Activated CD4-positive, alpha-beta T cell treated with anti-CD3 and anti-CD28 coated beads for 1 hour (primary cell): ENCODE measurements around the gene QSER1.
"Not testable (repeated sequence)": the region's sequence is repeated elsewhere in the genome, so short reads cannot be mapped to it uniquely, and the experiment has no call there.

Source experiments
- DNase-seq: peaks from one replicate; pipeline ENCODE4 v3.0.0-alpha.2; 2020

QSER1 gene

DNA sequence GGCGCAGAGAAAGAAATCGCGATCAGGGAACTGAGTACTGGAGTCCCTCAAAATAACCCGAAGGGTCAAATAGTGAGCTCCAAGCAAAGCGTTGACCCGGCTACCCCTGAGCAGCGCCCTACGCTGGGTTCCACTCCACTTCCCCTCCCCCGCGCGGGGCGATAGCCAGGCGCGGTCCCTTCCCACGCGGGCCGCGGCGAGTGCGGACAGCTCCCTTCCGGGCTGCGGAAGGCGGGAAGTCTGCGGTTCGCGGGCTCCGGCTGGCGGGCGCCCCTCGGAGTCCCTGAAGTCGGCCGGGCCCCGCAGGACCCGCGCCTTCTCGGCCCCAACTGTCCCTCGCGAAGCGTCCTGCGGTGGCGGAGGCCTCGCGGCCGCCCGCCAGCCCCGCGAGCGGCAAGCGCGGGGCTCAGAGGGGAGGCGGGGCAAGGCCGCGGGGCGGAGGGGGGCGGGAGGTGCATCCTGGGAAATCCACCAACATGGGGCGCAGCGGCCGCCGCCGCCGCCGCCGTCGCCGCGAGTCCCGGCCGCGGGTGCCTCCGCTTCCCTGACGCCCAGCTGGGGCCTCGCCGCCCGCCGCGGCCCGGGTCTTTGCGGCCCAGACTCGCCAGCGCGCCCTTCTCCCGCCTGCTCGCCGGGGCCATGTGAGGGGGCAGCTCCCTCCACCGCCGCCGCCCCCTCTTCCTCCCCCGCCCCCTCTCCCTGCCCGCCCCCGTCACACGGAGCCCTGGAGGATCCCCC, at the start of gene QSER1:
Gene QSER1, plus strand, starts transcription at position 457 of the 738 bp plus-strand sequence. CDS start 315 bp downstream, outside the sequence.
- peak; percentile 52 for DNase-seq

DNA sequence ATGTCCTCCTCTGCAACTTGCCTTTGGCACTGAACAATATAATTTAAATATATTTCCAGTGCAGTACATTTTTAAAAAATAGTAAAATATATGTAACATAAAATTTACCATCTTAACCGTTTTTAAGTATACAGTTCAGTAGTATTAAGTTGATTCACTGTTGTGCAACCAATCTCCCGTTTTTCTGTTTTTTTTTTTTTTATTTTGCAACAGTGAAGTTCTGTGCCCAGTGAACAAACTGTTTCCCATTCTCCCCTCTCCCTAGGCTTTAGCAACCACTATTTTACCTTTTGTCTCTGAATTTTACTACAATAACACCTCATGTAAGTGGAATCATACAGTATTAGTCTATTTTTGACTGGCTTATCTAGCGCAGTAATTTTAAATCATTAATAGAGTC, 49.1 kb upstream of the QSER1 start:
- DNase-seq: no peak

DNA sequence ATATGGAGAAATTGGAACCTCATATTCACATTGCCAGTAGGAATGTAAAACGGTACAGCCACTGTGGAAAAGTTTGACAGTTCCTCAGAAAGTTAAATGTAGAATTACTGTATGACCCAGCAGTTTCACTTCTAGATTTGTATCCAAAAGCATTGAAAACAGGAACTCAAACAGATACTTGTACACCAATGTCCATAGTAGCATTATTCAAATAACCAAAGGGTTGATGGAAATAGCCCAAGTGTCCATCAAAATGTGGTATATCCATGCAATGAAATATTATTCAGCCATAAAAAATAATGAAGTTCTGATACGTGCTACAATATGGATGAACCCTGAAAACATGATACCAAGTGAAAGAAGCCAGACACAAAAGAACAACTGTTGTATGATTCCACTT, 45.1 kb upstream of the QSER1 start:
- DNase-seq: no peak

DNA sequence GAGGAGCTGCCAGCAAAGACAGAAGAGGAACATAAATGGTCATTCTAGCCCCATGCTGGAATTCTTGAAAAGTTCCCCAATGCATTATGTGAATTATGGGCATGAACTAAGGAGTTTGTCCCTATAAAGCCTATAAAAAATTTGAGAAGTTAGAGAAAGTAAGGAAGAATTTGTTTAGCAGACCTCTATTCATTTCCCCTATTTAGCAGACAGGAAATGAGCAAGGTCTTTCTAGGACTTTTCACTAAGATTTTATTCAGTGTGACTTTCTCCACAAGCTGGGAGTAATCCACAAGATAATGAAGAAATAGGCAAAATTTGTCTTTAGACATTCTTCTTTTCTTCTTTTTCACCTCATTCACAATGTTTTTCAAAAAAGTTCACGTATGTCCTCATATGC, 42.9 kb upstream of the QSER1 start:
- DNase-seq: no peak

DNA sequence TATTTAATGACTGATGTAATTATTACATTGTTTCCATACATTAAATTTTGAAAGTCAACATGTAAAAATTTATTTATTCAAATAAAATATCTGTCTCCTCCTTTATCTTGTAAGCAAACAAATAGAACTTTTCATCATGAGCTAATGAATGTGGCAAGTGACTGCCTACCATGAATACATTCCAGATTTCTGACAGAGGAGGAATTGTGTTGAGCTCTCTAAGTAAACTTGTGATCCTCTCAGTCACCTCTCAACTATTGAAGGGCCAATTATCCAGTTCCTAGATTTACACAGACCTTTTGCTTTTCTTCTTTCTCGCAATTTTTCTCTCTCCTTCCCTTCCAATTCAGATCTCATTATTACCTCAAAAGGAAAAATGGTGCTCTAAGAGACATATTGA, 41.4 kb upstream of the QSER1 start:
- DNase-seq: no peak

DNA sequence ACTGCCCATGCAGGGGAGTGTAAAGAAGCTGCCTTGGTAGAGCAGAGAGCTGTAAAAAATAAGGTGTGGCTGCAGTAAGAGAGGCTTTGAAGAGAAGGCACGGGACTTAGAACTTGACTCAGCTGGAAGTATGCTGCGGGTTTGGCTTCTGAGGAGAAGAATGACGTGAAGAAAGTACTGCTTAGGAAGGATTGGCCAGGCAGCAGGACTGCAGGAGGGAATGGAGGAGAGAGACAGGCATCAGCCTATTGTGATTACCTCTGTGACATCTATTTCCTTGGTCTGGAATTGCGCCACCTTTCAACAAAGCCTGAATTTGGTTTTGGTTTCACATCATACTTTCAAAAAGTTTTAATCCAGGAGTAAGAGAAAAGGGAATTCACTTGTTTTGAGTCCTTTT, 40.4 kb upstream of the QSER1 start:
- DNase-seq: no peak

DNA sequence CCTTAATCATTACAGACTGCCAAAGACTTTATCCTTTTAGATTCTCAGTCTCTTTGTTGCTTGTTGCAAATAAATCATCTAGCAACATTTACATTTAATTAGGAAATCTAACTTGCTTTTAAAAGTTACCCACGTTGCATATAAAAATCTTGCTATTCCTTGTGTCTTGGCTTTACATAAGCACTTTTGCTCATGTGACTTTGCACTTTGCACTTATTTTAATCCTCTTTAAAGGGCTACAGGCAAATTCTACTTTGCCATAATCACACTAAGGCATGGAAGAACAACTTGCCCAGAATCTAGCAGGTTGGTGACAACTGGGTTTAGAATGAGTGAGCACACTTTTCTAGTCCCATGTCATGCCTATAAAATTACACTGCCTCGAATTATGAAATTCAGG, 37.0 kb upstream of the QSER1 start:
- no peak for DNase-seq

DNA sequence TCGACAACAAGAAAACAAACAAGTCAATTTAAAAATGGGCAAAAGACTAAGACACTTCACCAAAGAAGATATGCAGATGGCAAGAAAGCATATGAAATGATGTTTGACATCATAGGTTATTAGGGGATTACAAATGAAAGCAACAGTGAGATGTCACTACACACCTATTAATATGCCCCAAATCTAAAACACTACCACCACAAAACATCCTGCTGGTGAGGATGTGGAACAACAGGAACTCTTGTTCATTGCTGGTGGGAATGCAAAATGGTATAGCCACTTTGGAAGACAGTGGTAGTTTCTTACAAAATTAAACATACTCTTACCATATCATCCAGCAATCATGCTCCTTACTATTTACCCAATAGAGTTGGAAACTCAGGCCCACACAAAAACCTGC, 33.9 kb upstream of the QSER1 start:
- no peak for DNase-seq

DNA sequence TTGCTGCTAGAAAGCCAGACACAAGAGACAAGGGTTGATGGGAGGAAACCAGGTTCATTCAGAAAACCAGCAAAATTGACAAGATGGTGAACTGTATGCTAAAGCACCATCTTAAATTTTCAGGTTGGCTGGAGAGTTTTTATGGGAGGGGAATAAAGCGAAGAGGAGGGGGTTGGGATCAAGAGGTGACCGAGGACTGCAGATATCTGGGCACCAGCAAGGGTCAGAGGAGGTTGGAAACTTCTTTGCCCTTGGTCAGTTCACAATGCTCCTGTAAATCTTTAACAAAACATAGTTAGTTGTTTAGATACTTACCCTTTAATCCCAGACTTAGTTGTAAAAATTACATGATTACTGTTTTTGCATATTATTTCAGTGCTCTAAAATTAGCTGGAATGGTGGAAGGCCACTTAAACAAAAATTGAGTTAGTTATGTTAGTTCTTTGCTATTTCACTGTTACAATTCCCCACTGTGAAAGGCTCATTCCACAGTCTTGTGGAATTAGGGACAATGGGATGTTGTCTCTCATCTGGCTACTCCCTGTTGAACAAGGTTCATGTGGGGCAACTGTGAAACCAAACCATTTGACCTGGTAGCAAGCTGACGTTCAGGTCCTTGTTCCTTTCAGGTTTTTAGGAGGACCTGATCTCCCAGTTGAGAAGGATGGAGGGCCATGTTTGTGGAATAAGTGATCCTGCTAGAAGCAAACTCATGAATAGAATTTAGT, 30.6 kb upstream of the QSER1 start:
- no peak for DNase-seq

DNA sequence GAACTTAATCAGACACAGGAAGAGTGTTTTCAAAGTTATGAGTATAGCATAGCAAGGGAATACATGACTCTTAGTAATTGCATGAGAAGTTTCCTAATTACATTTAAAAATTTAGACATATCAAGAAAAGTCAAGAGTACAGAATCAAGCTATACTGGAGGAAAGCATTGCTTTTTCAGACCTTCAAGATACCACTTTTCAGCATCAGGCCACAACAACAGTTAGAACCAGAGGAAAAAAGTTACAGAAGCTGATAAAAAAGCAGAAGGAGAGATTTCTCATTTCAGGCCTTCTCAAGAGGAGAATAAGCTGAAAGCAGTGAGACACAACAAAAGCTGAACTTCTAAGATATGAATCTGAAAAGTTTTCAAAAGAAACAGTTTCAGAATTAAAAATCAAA, 28.1 kb upstream of the QSER1 start:
- no peak for DNase-seq

DNA sequence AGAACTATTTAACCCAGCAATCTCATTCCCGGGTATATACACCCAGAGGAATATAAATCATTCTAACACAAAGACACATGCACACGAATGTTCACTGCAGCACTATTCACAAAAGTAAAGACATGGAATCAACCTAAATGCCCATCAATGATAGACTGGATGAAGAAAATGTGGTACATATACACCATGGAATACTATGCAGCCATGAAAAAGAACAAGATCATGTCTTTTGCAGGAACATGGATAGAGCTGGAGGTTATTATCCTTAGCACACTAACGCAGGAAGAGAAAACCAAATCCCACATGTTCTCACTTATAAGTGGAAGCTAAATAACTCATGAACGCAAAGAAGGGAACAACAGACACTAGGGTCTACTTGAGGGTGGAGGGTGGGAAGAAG, 23.9 kb upstream of the QSER1 start:
- not testable (repeated sequence) for DNase-seq

DNA sequence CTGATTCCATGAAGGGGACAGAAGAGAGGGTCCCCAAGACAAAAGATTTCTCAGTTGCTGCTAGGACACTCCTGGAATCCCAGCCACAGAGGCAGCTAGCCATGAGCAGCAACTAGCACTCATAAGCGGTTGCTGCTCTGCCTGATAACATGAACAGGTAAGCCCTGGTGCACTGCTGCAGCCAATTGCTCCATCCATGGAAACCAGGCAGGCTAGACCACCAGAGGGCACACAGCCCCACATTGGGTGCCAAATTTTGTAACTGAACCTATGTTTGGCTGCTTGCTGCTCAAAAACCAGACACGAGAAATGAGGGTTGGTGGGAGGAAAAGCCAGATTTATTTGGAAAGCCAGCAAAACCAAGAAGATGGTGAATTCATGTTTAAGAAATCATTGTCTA, 21.9 kb upstream of the QSER1 start:
- DNase-seq: peak; percentile 12

DNA sequence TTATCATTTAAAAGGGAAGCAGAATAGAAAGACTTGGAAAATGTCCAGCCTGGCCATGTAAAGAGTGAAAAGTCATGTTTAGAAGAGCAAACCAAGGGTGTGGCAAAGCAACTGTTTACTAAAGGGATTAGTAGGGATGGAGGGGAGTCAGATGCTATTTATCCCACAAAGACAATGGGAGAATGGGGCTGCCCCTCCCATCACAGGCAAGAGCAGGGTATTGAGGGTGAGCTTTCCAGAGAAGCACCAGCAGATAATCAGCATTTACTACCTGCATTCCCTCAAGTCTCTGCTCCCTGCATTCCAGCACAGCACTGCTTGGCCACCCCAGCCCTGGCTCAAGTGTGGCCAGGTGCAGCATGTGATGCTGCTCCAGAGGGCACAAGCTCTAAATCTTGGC, 18.5 kb upstream of the QSER1 start:
- DNase-seq: no peak

DNA sequence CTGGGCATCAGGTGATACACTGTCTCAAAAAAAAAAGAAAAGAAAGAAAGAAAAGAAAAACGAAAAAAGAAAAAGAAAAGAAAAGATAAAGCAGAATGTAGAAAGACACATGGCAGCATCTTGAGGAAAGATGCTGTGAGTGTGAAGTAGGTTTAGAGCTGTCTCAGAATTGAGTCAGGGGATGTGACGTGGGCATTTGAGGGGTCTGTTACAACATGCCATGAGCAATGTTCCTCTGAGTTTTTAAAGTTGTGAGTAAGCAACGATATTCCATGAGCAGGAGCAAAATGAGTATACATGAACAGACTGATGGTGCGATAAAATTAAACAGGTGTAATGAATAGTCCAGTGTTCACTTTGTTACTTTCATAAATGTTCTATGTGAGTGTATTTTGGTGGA, 11.3 kb upstream of the QSER1 start:
- DNase-seq: no peak

DNA sequence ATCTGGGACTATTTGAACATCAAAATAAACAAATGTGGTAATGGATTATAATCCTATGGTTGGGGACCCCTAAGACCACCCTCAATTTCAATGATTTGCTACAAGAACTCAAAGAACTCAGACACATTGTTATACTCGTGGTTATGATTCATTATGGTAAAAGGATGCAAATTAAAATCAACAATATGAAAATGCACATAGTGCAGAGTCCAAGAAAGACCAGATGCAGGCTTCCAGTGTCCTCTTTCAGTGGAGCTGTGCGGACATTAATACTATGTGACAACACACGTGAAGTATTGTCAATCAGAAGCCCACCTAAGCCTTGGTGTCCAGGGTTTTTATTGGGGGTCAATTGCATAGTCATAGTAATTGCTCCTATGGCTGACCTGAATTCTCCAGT, 9.2 kb upstream of the QSER1 start:
- DNase-seq: no peak

DNA sequence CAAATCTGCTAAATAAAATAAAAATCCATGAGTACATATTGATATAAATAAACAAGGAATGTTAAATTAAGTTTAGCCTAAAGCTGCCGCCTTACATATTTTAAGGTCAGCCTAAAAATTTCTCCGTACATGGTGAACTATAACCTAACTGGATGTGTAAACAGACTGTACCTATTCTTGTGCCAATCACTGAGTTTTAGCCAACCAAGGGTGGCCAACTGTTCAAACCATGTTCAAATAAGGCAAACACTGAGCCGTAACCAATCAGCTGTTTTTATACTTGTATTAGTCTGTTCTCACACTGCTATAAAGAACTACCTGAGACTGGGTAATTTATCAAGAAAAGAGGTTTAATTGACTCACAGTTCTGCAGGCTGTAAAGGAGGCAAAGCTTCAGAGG, 8.6 kb upstream of the QSER1 start:
- no peak for DNase-seq

DNA sequence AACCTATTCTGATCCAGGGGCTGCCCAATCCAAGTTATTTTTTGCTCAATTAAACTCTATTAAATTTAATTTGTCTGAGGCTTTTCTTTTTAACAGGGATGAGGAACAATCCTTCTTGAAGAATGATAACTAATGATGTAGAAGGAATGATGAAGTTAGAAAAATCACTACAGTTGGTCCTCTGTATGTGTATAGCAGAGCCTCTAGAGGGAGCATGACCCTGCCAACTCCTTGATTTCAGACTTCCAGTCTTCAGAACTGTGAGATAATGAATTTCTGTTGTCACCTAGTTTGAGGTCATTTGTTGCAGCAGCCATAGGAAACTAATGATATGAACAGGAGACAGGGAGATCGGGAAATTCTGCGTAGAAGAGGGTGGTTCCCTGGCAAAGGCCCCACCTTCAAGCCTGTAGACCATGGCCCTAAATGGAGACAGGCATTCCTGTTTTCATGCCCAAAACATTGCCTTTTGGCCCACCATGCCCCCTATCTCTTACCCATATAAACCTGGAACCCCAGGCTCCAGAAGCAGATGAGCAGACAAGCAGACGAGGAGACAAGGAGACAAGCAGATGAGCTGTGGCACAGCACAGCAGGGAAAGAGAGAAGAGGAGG, 7.7 kb upstream of the QSER1 start:
- DNase-seq: no peak

DNA sequence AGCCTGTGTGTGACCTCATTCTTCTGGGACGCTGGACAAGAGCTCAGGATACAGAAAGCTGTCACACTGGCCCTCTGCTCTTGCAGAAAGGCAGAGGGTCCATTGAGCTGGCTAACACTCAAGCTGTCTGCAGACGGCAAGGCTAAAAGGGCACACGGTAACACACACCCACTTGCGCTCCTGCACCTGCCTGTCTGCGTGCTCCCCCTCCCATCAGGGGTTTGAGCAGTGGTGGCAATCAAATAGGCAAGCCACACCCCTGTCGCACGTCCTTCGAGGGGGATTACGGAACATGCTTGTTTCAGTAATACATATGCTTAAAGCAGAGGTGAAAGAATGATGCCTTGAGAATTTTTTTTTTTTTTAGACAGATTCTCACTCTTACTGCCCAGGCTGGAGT, 7.1 kb upstream of the QSER1 start:
- DNase-seq: no peak

DNA sequence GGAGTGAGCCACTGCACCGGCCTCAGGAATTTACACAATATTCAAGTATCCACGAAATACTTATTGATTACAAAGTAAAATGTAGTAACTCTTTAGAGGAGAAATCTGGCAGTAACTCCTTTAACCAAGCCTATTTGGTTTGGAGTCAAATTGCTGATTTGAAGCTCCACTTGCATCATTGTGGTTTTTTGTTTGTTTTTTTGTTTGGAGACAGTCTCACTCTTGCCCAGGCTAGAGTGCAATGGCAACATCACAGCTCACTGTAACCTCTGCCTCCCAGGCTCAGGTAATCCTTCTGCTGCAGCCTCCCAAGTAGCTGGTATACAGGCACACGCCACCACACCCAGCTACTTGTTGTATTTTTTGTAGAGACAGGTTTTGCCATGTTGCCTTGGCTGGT, 6.4 kb upstream of the QSER1 start:
- no peak for DNase-seq

DNA sequence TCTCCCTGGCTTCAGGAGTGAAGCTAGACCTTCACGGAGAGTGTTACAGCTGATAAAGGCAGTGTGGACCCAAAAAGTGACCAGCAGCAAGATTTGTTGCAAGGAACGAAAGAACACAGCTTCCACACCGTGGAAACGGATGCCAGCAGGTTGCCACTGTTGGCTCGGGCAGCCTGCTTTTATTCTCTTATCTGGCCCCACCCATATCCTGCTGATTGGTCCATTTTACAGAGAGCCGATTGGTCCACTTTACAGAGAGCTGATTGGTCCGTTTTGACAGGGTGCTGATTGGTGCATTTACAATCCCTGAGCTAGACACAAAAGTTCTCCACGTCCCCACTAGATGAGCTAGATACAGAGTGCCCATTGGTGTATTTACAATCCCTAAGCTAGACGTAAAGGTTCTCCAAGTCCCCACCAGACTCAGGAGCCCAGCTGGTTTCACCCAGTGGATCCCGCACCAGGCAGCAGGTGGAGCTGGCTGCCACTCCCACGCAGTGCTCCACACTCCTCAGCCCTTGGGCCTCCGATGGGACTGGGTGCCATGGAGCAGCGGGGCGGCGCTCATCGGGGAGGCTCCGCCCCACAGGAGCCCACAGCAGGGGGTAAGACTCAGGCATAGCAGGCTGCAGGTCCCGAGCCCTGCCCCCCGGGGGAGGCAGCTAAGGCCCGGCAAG, 4.8 kb upstream of the QSER1 start:
- not testable (repeated sequence) for DNase-seq

DNA sequence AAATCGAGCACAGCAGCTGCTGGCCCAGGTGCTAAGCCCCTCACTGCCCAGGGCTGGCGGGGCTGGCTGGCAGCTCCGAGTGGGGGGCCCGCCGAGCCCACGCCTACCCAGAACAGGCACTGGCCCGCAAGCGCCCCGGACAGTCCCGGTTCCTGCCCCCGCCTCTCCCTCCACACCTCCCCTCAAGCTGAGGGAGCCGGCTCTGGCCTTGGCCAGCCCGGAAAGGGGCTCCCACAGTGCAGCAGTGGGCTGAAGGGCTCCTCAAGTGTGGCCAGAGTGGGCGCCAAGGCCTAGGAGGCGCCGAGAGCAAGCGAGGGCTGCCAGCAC, 4.3 kb upstream of the QSER1 start:
- DNase-seq: not testable (repeated sequence)

DNA sequence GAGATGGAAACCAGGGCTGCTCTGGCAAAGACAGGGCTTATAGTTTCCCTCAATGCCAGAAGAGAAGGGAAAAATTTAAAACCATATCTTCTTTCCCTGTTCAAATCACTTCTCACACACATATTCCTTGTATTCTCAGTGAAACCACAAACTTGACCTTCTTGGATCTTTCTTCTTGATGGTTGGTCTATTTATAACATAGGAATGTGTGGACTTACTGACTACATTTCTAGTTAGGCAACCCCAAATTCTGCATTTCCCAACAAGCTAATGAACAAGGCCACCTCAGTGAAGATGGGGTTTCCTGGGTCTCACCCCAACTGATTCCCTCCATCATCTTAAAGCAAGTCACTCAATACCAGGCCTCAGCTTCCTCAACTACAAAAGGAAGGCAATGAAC, 3.8 kb upstream of the QSER1 start:
- no peak for DNase-seq

DNA sequence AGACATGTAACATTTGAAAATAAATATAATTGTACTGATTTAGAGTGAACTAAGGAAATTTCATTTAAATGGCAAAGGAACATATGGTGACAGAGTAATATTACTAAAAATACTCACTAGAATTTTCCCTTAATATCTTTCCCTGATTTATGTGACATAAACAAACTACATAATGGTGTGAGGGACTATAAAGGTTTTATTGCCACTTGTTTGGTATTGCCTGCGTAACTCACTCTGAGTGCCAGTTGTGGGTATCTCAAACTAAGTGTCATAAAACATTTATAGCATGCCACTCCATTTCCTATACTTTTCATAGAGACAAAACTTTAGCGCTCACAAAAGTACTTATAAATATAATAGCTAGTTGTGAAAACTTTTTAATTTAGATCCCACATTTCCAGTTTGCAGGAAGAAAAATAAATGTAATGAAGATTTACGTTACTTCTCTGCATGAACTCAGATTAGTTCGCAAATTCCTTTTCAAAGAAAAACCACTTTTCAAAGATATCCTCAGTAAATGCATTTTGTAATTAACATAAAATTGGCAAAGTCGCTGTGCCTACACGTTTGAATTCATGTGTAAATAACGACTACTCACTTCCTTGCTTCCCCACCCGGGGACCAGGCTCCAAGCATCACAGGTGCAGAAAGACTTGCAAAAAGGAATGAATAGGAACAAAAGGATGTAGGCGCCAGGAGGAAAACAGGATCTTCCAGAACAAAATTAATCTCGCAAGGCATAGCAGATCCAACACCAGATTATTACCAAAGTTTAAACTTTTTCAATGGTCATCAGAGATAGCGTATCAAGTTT, 1.6 kb upstream of the QSER1 start:
- DNase-seq: no peak
